ENCODE results near the gene MRE11. TPM values are rescaled to one million over a fixed set of nuclear protein-coding genes. Genes with fewer than 3 reads are reported as not detected.
"Not testable (repeated sequence)": the region's sequence is repeated elsewhere in the genome, so short reads cannot be mapped to it uniquely, and the experiment has no call there.

MRE11 gene
- total RNA-seq, 6 experiments from 2014 or later, result 4.5 to 7.7 (median 5.0) TPM

DNA sequence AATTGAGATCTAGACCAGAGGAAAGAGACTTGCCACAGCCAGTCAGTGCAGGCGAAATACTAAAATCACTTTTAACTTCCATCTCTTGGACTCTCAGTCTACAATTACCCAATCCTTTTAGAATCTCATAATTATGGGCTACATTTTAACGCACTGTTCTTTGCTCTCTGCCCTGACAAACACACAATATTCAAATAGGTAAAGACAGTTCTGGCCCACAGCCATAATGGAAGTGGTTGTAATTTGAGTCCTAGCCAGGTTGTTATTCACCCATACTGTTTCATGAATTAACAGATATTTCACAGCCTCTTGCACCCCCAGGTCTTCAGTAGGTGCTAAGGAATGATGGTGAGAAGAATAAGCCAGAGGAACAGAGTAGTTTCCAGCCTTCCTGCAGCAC, 19.4 kb upstream of the MRE11 start:
- no peaks in the 10 kb centered on the region for H3K36me3 ChIP-seq
- TF ChIP-seq, protein P1, sequence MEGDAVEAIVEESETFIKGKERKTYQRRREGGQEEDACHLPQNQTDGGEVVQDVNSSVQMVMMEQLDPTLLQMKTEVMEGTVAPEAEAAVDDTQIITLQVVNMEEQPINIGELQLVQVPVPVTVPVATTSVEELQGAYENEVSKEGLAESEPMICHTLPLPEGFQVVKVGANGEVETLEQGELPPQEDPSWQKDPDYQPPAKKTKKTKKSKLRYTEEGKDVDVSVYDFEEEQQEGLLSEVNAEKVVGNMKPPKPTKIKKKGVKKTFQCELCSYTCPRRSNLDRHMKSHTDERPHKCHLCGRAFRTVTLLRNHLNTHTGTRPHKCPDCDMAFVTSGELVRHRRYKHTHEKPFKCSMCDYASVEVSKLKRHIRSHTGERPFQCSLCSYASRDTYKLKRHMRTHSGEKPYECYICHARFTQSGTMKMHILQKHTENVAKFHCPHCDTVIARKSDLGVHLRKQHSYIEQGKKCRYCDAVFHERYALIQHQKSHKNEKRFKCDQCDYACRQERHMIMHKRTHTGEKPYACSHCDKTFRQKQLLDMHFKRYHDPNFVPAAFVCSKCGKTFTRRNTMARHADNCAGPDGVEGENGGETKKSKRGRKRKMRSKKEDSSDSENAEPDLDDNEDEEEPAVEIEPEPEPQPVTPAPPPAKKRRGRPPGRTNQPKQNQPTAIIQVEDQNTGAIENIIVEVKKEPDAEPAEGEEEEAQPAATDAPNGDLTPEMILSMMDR (IDR thresholded peaks at IDR 0.05), result no peak
- TF ChIP-seq POLR2A (IDR thresholded peaks at IDR 0.05), result peak; percentile 24
- ATAC-seq, result peak; percentile 68 to 81 (median 76)
- peak overlapping the region in 1 of 3 donors; percentile 69 for H3K4me3 ChIP-seq
- H3K27me3 ChIP-seq, result no peaks in the 10 kb centered on the region
- DNase-seq, result peak in 1 of 3 donors; percentile 50
- intact Hi-C loops (cut with DNase I), result no loop called here
- no peaks in the 10 kb centered on the region for H3K9me3 ChIP-seq
- H3K27ac ChIP-seq, result no peak overlapping the region
- 13% methylated on average over 2 of the region's 2 CpGs for WGBS (ENCODE audit: insufficient coverage, low coverage, low lambda C conversion rate, missing lambda C conversion rate)
- H3K4me1 ChIP-seq, result peaks cover 0 to 14% (median 2%) of the 10 kb centered on the region in 4 donors

DNA sequence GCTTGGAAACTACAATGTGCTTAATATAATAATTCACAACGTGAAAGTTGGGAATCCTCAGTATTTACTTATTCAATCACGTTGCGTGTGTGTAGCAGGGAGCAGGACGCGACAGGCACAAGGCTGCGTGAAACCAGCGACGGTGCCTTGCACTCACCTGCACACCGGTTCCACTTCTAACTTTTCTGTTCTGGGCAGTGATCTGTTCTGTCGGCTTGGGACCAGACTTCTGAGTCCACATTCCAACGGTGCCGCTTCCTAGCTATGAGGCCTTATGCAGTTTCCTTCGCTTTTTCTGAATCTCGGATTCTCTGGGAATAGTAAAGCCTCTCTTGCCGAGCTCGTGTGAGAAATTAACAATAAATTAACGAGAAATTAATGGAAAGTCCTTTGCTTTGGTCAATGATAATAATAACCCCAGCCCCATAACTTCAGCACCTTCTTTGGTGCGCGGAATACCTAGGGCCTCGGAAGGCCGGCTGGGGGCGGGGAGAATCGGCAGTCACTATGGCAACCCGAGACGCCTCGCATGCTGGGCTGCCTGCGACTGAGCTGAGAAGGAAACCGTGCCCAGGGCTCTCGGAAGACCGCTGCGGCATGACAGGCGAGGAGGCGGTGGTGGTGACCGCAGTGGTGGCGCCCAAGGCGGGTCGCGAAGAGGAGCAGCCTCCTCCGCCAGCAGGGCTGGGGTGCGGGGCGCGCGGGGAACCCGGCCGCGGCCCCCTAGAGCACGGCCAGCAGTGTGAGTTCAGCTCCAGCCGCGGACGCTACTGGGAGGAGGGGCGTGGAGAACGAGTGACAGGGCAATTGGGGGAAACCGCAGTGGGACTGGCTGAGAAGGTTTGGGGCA, 18.5 kb upstream of the MRE11 start, which contains the start of gene C11orf97:
Gene C11orf97 (plus strand): TSS at position 530 of the 850 bp plus-strand sequence. CDS start 68 bp downstream, at position 598.
- ATAC-seq (peak; percentile 93 to 97 (median 96)), DNase-seq (peak; percentile 80 to 87 (median 85))
- peaks cover 0 to 14% (median 2%) of the 10 kb centered on the region in 4 donors for H3K4me1 ChIP-seq
- no peaks in the 10 kb centered on the region for H3K9me3 ChIP-seq
- H3K4me3 ChIP-seq, result peak within 1 kb of the TSS; percentile 57 to 69 (median 65)
- WGBS (ENCODE audit: insufficient coverage, low coverage, low lambda C conversion rate, missing lambda C conversion rate), result 9% methylated on average over 25 of the region's 53 CpGs
- TF ChIP-seq, protein P1 (IDR thresholded peaks at IDR 0.05), result no peak
- no peak for TF ChIP-seq POLR2A (IDR thresholded peaks at IDR 0.05)
- no peaks in the 10 kb centered on the region for H3K36me3 ChIP-seq
- no peaks in the 10 kb centered on the region for H3K27me3 ChIP-seq
- no peak within 1 kb of the TSS for H3K27ac ChIP-seq
- intact Hi-C loops (cut with DNase I), result no loop called here

DNA sequence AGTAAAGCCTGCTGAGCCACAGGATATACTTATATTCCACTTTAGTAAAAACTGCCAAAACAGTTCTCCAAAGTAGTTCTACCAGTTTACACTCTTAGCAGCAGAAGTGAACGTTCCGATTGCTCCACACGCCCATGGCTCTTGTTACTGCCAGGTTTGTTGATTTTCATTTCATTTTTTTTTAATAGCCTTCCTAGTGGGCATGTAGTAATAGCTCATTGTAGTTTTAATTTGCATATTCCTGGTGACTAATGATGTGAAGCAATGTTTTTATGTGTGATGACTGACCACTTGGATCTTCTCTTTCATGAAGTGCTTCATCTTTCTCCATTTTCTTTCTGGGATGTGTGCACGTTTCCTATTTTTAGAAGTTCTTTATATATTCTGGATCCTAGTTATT, 13.8 kb upstream of the MRE11 start:
- H3K4me1 ChIP-seq, result peaks cover 0 to 1% (median 0%) of the 10 kb centered on the region in 4 donors
- WGBS (ENCODE audit: insufficient coverage, low coverage, low lambda C conversion rate, missing lambda C conversion rate), result 75% methylated on average over 4 of the region's 4 CpGs

DNA sequence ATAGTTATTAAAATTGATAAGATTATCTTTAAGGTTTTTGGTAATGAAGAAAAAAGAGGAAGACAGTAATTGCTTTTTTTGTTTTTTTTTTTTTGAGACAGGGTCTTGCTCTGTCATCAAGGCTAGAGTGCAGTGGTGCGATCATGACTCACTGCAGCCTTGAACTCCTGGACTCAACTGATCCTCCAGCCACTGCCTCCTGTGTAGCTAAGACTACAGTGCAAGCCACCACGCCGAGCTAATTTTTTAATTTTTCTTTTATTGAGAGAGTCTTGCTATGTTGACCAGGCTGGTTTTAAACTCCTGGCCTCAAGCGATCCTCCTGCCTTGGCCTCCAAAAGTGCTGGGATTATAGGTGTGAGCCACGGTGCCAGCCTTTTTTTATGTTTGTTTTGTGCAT, 12.9 kb upstream of the MRE11 start:
- H3K9me3 ChIP-seq; intact Hi-C loops (cut with DNase I); H3K27me3 ChIP-seq; ATAC-seq; H3K4me1 ChIP-seq; DNase-seq; H3K27ac ChIP-seq; H3K4me3 ChIP-seq; H3K36me3 ChIP-seq: not testable (repeated sequence)
- 91% methylated on average over 5 of the region's 5 CpGs for WGBS (ENCODE audit: insufficient coverage, low coverage, low lambda C conversion rate, missing lambda C conversion rate)

More for the DNA sequence above, 13.8 kb upstream of the MRE11 start:
- Histone ChIP-seq H3K4me3 (no peak overlapping the region), H3K9me3 (no peaks in the 10 kb centered on the region), H3K27me3 (no peaks in the 10 kb centered on the region), H3K27ac (no peak overlapping the region), H3K36me3 (no peaks in the 10 kb centered on the region)
- ATAC-seq (no peak), DNase-seq (no peak)
- TF ChIP-seq, protein P1 (IDR thresholded peaks at IDR 0.05), result no peak
- TF ChIP-seq POLR2A (IDR thresholded peaks at IDR 0.05), result no peak
- intact Hi-C loops (cut with DNase I), result no loop called here

DNA sequence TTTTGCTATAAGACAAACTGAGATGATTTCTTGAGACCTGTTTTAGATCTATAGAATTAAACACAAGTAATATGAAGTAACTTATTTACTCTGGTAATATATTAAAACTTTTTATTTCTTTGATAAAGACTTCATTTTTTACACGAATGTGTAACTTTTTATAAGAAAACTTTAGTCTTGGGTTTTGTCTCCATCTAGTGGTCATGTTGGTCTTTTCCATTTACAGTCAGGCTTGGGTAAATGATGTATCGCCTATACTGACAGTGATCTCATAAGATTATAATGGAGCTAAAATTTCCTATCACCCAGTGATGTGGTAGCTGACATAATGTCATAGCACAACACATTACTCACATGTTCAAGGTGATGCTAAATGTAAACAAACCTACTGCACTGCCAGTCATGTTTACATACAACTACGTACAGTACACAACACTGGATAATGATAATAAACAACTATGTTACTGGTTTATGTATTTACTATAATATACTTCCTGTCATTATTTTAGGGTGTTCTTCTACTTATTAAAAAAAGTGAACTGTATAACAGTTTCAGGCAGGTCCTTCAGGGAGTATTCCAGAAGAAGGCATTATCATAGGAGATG, 11.1 kb upstream of the MRE11 start:
- TF ChIP-seq POLR2A (IDR thresholded peaks at IDR 0.05), result no peak
- TF ChIP-seq, protein P1 (IDR thresholded peaks at IDR 0.05), result peak; percentile 61 to 82 (median 73)
- no peak for DNase-seq
- Histone ChIP-seq H3K36me3 (peaks cover 0 to 14% (median 0%) of the 10 kb centered on the region in 4 donors), H3K4me3 (no peak overlapping the region), H3K27ac (no peak overlapping the region), H3K9me3 (no peaks in the 10 kb centered on the region), H3K27me3 (no peaks in the 10 kb centered on the region), H3K4me1 (no peaks in the 10 kb centered on the region)
- peak; percentile 49 to 74 (median 64) for ATAC-seq
- WGBS (ENCODE audit: insufficient coverage, low coverage, low lambda C conversion rate, missing lambda C conversion rate), result 12% methylated on average over 3 of the region's 3 CpGs
- intact Hi-C loops (cut with DNase I), result no loop called here

Measured in right lobe of liver (tissue), 6 donors.